Measurements from ENCODE around the gene UXS1. TPM values are rescaled to one million over a fixed set of nuclear protein-coding genes. Genes with fewer than 3 reads are reported as not detected.

Gene UXS1
- total RNA-seq, 1 experiment from 2014 or later = 49.1 TPM

- no peak for DNase-seq (ENCODE audit: low spot score)
These were observed 103.0 kb downstream of the UXS1 start for GRCh38 chr2:106090916-106091618.

- no peak for DNase-seq (ENCODE audit: low spot score)
These were observed 104.5 kb downstream of the UXS1 start for GRCh38 chr2:106089611-106090010.

- peak; percentile 23 for DNase-seq (ENCODE audit: low spot score)
These were observed 108.7 kb downstream of the UXS1 start for GRCh38 chr2:106085181-106085940.

GRCh38 chr2:106080959-106081358 is 113.1 kb downstream of the UXS1 start:
- no peak for DNase-seq (ENCODE audit: low spot score)

GRCh38 chr2:106078096-106078495 is 116.0 kb downstream of the UXS1 start:
- no peak for DNase-seq (ENCODE audit: low spot score)

- no peak for DNase-seq (ENCODE audit: low spot score)
These were observed 117.2 kb downstream of the UXS1 start for GRCh38 chr2:106076941-106077340.

- no peak for DNase-seq (ENCODE audit: low spot score)
These were observed 119.1 kb downstream of the UXS1 start for GRCh38 chr2:106075048-106075447.

GRCh38 chr2:106073678-106074406 is 120.3 kb downstream of the UXS1 start:
- DNase-seq (ENCODE audit: low spot score) = no peak

- DNase-seq (ENCODE audit: low spot score) = no peak
These were observed 123.9 kb downstream of the UXS1 start for GRCh38 chr2:106070181-106070580.

GRCh38 chr2:106068451-106068850 is 125.7 kb downstream of the UXS1 start:
- DNase-seq (ENCODE audit: low spot score) = no peak

GRCh38 chr2:106065983-106066820 is 127.9 kb downstream of the UXS1 start:
- no peak for DNase-seq (ENCODE audit: low spot score)

GRCh38 chr2:106065268-106065982 is 128.7 kb downstream of the UXS1 start:
- no peak for DNase-seq (ENCODE audit: low spot score)

GRCh38 chr2:106063181-106063580 is 130.9 kb downstream of the UXS1 start:
- no peak for DNase-seq (ENCODE audit: low spot score)

- no peak for DNase-seq (ENCODE audit: low spot score)
These were observed 131.5 kb downstream of the UXS1 start for GRCh38 chr2:106062627-106063026.

- DNase-seq (ENCODE audit: low spot score) = no peak
These were observed 132.3 kb downstream of the UXS1 start for GRCh38 chr2:106061611-106062349.

GRCh38 chr2:106059416-106060065 is 134.6 kb downstream of the UXS1 start:
- no peak for DNase-seq (ENCODE audit: low spot score)

- DNase-seq (ENCODE audit: low spot score) = no peak
These were observed 135.5 kb downstream of the UXS1 start for GRCh38 chr2:106058469-106059137.

- peak; percentile 37 for DNase-seq (ENCODE audit: low spot score)
These were observed 136.9 kb downstream of the UXS1 start for GRCh38 chr2:106057206-106057605.

Data from H4 (cell line).